ENCODE measurements around the gene TMEM143.
"Not testable (repeated sequence)": the region's sequence is repeated elsewhere in the genome, so short reads cannot be mapped to it uniquely, and the experiment has no call there.

Gene TMEM143

DNA sequence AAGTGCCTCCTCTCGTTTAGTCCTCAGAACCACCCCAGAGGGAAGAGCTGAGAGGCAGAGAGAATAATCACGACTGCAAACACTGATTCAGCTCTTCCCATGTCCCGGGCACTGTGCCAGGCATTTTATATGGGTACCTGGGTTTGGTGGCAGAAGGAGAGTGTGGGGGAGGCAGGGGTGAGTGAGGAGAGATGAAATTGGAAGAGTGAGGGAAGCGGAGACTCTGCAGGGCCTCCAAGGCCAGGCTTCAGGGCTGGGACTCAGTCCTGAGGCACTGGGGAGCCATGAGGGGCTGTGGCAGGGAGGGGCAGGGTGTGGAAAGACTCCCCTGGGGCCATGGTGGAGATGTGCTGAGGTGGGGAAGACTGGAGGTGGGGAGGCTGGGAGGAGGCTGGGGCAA lies 9.2 kb upstream of the TMEM143 start:
- TF ChIP-seq, protein P1, sequence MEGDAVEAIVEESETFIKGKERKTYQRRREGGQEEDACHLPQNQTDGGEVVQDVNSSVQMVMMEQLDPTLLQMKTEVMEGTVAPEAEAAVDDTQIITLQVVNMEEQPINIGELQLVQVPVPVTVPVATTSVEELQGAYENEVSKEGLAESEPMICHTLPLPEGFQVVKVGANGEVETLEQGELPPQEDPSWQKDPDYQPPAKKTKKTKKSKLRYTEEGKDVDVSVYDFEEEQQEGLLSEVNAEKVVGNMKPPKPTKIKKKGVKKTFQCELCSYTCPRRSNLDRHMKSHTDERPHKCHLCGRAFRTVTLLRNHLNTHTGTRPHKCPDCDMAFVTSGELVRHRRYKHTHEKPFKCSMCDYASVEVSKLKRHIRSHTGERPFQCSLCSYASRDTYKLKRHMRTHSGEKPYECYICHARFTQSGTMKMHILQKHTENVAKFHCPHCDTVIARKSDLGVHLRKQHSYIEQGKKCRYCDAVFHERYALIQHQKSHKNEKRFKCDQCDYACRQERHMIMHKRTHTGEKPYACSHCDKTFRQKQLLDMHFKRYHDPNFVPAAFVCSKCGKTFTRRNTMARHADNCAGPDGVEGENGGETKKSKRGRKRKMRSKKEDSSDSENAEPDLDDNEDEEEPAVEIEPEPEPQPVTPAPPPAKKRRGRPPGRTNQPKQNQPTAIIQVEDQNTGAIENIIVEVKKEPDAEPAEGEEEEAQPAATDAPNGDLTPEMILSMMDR (IDR thresholded peaks at IDR 0.05; ENCODE audit: low read depth, low read length), result no peak
- DNase-seq (ENCODE audit: extremely low read depth, low read depth), result no peak

DNA sequence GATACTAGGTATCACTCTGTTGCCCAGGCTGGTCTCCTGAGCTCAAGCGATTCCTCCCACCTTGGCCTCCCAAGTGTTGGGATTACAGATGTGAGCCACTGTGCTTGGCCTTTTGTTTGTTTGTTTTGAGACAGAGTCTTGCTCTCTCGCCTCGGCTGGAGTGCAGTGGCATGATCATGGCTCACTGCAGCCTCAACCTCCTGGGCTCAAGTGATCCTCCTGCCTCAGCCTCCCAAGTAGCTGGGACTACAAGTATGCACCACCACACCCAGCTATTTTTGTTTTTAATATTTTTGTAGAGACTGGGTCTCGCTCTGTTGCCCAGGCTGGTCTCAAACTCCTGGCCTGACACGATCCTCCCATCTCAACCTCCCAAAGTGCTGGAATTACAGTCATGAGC lies 8.0 kb upstream of the TMEM143 start:
- not testable (repeated sequence) for DNase-seq (ENCODE audit: extremely low read depth, low read depth)

DNA sequence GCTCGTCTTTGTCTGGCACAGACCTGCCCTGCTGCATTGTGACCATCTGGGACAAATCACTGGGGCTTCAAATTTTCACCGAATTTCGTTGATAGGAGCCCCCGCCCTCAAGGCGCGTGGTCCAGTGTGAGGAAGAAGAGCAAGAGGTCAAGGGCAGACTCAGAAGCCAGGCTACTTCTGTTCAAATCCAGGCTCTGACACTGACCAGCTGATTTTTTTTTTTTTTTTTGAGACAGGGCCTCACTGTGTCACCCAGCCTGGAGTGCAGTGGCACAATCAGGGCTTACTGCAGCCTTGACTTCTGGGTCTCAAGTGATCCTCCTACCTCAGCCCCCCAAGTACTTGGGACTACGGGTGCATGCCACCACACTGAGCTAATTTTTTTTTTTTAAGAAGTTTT lies 7.6 kb upstream of the TMEM143 start:
- DNase-seq (ENCODE audit: extremely low read depth, low read depth), result no peak
- TF ChIP-seq, protein P1 (IDR thresholded peaks at IDR 0.05; ENCODE audit: low read depth, low read length), result no peak

DNA sequence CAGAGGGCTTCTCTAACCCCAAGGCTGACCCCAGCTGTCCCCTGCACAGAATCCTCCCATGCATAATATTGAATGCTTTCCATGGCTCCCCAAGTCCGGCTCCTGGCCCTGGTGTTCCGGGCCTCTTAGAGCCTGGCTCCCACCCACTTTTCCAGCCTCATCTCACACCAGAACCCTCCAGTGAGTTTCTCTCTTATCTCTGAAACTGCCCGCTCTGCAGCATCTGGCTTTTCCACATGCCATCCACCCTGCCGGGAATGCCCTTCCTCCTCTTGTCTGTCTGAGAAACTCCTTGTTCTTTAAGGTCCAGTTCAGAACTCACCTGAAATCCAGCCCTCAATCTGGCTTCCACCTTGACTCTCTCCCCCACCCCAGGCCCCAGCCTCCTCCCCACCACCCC lies 7.2 kb upstream of the TMEM143 start:
- no peak for DNase-seq (ENCODE audit: extremely low read depth, low read depth)
- TF ChIP-seq, protein P1 (IDR thresholded peaks at IDR 0.05; ENCODE audit: low read depth, low read length), result no peak

DNA sequence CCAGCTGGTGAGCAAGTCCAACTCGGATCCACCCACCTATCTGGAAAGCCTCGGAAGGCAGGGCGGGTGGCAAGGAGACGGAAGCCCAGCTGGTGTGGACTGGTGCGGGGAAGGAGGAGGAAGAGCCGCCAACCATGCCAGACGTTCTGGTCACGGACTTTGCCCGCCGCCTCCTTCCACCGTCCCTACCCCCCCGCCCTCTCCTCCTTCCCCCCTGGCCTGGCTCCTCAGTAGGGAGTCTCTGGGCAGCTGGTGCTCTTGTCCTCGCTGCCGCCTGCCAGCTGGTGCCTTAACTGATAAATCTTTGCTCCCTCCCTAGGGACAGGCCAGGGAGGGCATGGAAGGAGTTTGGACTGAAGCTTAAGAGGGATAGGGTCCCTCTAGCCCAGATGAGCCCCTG lies 5.2 kb upstream of the TMEM143 start:
- TF ChIP-seq, protein P1 (IDR thresholded peaks at IDR 0.05; ENCODE audit: low read depth, low read length), result no peak
- no peak for DNase-seq (ENCODE audit: extremely low read depth, low read depth)

DNA sequence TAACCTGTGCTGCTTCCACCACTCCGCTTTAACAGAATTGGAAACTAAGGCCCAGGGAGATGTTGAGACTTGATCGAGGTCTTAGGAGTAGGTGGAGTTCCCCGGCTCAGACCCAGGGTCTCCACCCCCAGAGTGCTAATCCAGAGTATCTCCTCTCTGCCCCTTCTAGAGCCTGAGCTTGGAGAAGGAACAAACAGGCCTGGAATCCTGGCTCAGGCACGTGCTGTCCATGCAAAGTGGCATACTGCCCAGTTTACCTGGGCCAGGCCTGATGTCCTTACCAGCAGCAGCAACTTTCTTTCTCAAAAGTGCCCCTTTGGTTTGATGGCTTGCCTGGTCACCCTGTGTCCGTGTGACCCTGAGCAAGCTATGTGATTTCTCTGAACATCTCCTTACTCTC lies 4.1 kb upstream of the TMEM143 start:
- TF ChIP-seq, protein P1 (IDR thresholded peaks at IDR 0.05; ENCODE audit: low read depth, low read length), result no peak
- no peak for DNase-seq (ENCODE audit: extremely low read depth, low read depth)

DNA sequence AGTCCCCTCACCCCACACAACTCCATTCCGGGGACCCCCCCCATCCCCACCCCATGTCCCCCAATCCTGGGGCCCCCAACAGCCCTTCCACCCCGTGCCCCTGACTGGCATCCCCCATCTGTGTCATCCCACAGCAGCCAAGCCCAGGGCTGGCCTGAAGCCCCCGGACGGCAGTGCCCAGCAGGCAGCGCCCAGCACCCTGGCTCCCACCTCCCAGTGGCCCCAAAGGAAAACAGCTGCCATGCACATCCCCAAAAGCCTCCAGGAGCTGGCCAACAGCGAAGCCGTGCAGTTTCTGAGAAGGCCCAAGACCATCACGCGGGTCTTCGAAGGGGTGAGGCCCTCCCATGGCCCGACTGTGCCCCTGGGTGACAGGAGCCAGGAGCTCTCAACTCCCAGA lies 1.9 kb upstream of the TMEM143 start:
- DNase-seq (ENCODE audit: extremely low read depth, low read depth), result no peak
- TF ChIP-seq, protein P1 (IDR thresholded peaks at IDR 0.05; ENCODE audit: low read depth, low read length), result no peak

DNA sequence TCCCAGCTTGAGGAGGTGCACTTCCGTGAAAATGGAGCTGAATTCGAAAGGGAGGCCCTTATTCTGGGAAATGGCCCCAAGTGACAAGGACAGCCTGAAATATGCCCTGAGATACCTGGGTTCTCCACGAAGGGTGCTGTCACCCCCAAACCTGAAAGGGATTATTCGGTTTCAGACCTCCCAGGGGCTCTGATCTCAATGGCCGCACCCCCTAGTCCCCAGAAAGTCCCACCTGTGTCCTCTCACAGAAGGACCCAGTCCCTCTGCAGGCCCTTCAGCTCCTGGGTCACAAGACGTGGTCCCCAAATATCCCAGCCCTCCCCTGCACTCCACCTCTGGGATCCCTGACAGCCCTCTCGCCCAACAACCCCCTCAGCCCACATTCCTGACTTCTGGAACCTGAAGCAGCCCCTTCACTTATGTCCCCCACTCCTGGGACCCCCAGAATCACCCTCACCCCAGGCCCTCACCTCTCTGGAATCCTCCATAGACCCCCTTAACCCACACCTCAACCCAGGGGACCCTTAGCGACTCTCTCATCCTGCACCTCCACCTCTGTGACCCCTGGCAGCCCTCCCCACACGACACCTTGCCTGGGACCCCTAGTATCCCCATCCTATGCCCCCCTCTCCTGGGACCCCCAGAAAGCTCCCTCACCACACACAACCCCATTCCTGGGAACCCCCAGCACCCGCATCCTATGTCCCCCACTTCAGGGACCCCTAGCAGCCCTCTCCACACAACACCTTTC lies 1.0 kb upstream of the TMEM143 start:
- TF ChIP-seq, protein P1 (IDR thresholded peaks at IDR 0.05; ENCODE audit: low read depth, low read length), result no peak

More for the DNA sequence above, 1.0 kb upstream of the TMEM143 start:
- no peak for DNase-seq (ENCODE audit: extremely low read depth, low read depth)

All from AG09319 (cell line).